Measurements from ENCODE around the gene CDKL4.

DNA sequence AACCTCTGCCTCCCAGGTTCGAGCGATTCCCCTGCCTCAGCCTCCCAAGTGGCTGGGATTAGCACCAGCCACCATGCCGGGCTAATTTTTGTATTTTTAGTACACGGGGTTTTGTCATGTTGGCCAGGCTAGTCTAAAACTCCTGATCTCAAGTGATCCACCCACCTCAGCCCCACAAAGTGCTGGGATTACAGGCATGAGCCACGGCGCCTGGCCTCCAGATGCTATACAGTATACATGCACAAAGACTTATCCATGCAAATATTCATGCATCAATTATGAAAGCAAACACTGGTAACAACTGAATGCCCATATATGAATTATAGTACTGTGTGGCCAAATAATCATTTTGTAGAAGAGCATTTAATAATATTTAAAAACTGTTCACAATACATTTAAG lies 86.9 kb downstream of the CDKL4 start:
- TF ChIP-seq, protein P1, sequence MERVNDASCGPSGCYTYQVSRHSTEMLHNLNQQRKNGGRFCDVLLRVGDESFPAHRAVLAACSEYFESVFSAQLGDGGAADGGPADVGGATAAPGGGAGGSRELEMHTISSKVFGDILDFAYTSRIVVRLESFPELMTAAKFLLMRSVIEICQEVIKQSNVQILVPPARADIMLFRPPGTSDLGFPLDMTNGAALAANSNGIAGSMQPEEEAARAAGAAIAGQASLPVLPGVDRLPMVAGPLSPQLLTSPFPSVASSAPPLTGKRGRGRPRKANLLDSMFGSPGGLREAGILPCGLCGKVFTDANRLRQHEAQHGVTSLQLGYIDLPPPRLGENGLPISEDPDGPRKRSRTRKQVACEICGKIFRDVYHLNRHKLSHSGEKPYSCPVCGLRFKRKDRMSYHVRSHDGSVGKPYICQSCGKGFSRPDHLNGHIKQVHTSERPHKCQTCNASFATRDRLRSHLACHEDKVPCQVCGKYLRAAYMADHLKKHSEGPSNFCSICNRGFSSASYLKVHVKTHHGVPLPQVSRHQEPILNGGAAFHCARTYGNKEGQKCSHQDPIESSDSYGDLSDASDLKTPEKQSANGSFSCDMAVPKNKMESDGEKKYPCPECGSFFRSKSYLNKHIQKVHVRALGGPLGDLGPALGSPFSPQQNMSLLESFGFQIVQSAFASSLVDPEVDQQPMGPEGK (CRISPR knock-in tag; IDR thresholded peaks at IDR 0.05; ENCODE audit: borderline replicate concordance) = no peak
- TF ChIP-seq ZC3H10 (CRISPR knock-in tag; IDR thresholded peaks at IDR 0.05) (no peak), OSR1 (CRISPR knock-in tag; IDR thresholded peaks at IDR 0.05) (no peak), ESRRG (CRISPR knock-in tag; IDR thresholded peaks at IDR 0.05) (no peak), ZNF8 (CRISPR knock-in tag; IDR thresholded peaks at IDR 0.05) (no peak), ZNF565 (CRISPR knock-in tag; conservative IDR thresholded peaks at IDR 0.05; ENCODE audit: low read depth) (no peak), PPARA (CRISPR knock-in tag; IDR thresholded peaks at IDR 0.05; ENCODE audit: borderline replicate concordance) (no peak), CSDC2 (CRISPR knock-in tag; IDR thresholded peaks at IDR 0.05) (no peak), ISL1 (CRISPR knock-in tag; IDR thresholded peaks at IDR 0.05) (no peak), ARNTL (CRISPR knock-in tag; IDR thresholded peaks at IDR 0.05; ENCODE audit: borderline replicate concordance, low read depth) (no peak)
- TF ChIP-seq, protein P2, sequence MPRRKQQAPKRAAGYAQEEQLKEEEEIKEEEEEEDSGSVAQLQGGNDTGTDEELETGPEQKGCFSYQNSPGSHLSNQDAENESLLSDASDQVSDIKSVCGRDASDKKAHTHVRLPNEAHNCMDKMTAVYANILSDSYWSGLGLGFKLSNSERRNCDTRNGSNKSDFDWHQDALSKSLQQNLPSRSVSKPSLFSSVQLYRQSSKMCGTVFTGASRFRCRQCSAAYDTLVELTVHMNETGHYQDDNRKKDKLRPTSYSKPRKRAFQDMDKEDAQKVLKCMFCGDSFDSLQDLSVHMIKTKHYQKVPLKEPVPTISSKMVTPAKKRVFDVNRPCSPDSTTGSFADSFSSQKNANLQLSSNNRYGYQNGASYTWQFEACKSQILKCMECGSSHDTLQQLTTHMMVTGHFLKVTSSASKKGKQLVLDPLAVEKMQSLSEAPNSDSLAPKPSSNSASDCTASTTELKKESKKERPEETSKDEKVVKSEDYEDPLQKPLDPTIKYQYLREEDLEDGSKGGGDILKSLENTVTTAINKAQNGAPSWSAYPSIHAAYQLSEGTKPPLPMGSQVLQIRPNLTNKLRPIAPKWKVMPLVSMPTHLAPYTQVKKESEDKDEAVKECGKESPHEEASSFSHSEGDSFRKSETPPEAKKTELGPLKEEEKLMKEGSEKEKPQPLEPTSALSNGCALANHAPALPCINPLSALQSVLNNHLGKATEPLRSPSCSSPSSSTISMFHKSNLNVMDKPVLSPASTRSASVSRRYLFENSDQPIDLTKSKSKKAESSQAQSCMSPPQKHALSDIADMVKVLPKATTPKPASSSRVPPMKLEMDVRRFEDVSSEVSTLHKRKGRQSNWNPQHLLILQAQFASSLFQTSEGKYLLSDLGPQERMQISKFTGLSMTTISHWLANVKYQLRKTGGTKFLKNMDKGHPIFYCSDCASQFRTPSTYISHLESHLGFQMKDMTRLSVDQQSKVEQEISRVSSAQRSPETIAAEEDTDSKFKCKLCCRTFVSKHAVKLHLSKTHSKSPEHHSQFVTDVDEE (CRISPR knock-in tag; IDR thresholded peaks at IDR 0.05) = no peak
- TF ChIP-seq, protein P3, sequence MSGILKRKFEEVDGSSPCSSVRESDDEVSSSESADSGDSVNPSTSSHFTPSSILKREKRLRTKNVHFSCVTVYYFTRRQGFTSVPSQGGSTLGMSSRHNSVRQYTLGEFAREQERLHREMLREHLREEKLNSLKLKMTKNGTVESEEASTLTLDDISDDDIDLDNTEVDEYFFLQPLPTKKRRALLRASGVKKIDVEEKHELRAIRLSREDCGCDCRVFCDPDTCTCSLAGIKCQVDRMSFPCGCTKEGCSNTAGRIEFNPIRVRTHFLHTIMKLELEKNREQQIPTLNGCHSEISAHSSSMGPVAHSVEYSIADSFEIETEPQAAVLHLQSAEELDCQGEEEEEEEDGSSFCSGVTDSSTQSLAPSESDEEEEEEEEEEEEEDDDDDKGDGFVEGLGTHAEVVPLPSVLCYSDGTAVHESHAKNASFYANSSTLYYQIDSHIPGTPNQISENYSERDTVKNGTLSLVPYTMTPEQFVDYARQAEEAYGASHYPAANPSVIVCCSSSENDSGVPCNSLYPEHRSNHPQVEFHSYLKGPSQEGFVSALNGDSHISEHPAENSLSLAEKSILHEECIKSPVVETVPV (CRISPR knock-in tag; IDR thresholded peaks at IDR 0.05) = no peak

Measured in SK-N-SH treated with all-trans-retinoic acid at 6 μM for 48 hours (cell line).